Activated gamma-delta T cell treated with anti-CD3 and anti-CD28 coated beads, Interleukin-2, amount 50 U/mL, for 16 hours (primary cell): ENCODE measurements around the gene RAB1B.

ENCODE experiments used
- DNase-seq: peaks from one replicate; pipeline ENCODE4 v3.0.0-alpha.2; 2020; ENCODE audit warnings: low read depth

The RAB1B gene

DNA sequence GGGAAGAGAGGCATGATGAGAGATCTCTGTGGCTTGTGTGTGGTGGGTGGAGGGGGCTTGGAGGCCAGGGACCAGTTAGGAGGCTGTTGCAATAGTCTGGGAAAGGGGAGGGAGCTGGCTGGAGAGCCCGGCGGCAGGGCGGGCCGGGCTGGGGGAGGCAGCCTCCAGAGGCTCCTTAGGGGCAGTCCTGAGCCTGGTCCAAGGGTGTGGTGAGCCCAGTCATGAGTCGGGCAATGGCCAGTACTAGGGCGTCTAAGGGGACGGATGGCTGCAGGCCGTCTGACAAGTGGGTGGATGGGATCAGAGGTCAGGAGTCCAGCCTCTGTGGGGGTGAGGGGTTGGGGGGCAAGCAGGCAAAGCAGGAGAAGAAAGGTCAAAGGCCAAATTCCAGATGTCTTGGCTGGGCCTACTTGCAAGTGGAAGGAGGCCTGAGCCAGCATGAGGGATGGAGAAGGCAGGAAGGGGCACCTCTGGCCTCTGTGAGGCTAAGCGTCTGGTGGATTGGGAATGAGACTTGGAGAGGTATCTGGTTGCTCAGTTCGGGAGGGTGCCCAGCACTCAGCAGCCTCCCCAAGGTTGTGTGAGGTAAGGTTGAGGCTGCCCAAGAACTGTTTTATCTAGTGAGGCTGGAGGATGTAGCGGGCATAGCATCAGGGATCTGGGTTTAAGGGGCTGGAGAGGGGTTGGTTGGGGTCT, 54.4 kb downstream of the RAB1B start:
- no peak for DNase-seq

DNA sequence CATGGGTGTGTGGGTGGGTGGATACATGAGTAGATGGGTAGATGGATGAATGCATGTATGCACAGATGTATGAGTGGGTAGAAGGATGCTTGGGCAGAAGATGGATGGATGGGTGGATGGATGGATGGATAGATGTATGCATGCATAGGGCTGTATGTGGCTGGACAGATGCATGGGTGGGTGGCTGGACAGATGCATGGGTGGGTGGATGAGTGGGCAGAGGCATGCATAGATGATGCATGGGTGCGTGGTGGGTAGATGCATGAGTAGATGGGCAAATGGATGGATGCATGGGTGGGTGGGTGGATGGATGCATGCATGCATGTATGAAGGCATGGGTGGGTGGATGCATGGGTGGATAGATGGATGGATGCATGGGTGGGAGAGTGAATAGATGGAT, 55.2 kb downstream of the RAB1B start:
- DNase-seq, result no peak

DNA sequence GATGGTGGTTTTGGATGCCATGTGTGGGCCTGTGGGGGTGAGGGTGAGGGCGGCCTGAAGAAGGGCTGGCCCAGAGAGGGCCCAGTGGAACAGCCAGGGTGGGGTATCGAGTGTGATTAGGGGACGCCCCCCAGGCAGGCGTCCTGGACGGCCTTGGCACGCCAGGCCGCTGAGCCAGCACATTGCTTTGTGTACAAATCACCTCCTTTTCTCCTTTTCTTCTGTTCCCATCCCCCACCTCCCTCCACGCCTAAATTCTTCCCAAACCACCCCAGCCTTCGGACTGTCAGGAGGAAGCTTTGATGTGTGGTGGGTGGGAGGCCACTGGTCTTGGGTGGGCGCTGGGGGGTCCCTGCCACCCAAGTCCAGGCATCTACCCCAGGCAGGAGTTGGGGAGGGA, 56.2 kb downstream of the RAB1B start:
- DNase-seq, result no peak

DNA sequence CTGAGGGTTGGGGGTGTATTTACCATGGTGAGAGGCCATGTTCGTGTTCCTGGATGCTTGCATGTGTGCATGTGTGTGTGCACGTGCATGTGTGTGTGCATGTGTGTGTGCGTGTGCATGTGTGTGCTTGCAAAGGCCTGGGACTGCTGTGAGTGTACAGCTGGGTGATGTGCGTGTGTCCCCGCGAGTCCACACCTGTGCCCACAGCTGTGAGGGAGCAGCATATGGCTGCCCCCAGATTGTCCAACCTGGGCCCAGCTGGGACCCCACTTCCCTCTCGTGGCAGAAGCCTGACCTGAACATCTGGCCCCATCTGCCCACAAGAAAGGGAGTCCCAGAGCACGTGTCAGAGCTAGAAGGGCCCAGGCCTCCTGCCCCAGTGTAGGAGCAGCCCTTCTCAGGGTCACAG, 56.8 kb downstream of the RAB1B start:
- no peak for DNase-seq

DNA sequence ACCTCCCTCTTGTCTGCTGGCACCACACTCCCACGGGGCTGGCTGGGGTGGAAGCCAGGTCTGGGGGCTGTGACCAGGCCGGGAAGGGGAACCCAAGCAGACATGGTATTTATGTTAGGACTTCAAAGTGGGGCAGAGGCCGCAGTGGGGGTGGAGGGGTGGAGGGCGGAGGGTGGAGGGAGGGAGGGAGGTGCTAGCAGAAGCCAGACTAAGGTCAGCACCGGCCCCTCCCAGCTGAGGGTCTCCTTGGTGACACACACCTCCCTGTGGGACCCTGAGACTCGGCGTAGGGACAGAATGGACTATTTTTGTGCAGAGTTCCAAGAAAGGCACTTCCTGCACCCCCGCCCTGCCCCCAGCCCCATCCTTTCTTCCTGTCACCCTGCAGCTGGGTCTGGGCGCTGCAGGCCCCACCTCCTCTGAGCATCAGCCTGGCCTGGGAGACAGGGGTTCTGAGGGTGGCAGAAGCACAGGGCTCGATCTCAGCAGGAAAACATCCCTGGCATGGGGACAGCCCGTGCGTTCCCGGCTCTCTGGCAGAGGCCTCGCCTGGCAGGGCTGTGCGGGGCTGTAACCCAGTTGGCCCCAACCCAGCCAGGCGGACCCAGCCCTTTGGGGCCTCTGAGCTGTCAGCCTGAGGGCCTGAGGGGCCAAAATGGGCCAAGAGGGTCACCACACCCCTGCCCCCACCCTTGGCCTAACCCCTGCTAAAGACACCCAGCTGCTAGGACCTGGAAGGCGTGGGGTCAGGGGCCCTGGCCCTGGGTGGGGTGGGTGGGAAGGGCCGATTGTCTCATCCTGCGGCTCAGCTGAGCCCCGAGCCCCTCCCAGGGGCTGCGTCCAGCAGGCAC, 58.0 kb downstream of the RAB1B start:
- DNase-seq, result no peak
